ENCODE data around the gene AMDHD2. TPM values are rescaled to one million over a fixed set of nuclear protein-coding genes. Genes with fewer than 3 reads are reported as not detected.
"Not testable (repeated sequence)": the region's sequence is repeated elsewhere in the genome, so short reads cannot be mapped to it uniquely, and the experiment has no call there.

The AMDHD2 gene
- total RNA-seq, 1 experiment from 2014 or later = 16.1 TPM

- not testable (repeated sequence) for H3K27me3 ChIP-seq; H3K4me3 ChIP-seq; H3K27ac ChIP-seq; H3K9me3 ChIP-seq (replicated peaks); DNase-seq; H3K36me3 ChIP-seq; H3K4me1 ChIP-seq
Measured at GRCh38 chr16:2578905-2579304, 58.7 kb downstream of the AMDHD2 start.

GRCh38 chr16:2580143-2580542 lies 60.0 kb downstream of the AMDHD2 start:
- peak; percentile 13 to 30 for DNase-seq

DNA sequence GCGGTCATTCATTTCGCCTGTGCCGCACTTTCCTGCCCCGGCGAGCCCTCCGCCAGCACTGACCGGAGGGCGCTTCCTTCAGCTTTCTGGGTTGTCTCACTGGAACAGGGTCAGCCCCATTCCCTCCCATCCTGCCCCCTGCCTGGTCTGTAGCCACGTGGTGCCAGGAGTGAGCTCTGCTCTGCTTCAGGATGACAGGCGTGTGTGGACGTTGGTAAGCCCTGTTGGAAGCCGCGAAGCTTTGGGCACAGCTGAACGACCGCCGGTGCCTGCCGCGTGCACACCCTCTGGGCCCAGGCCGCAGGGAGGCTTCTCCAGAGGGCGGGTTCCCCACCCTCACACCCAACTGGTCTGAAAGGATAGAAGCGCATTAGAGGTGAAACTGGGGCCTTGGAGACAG lies 60.6 kb downstream of the AMDHD2 start:
- not testable (repeated sequence) for DNase-seq; H3K9me3 ChIP-seq (replicated peaks); H3K4me3 ChIP-seq

More at GRCh38 chr16:2580143-2580542, 60.0 kb downstream of the AMDHD2 start:
- not testable (repeated sequence) for H3K36me3 ChIP-seq; H3K27ac ChIP-seq; H3K4me3 ChIP-seq; H3K4me1 ChIP-seq; H3K27me3 ChIP-seq; H3K9me3 ChIP-seq (replicated peaks)

More for the DNA sequence above, 60.6 kb downstream of the AMDHD2 start:
- H3K27ac ChIP-seq, H3K4me1 ChIP-seq, H3K36me3 ChIP-seq, H3K27me3 ChIP-seq: not testable (repeated sequence)

Other genes starting within 250 kb of the AMDHD2 start
- gene ABCA3, start 179.6 kb upstream of the AMDHD2 start, total RNA-seq (2014; rRNA removed; shearing (Covaris generic)) = 0.10 TPM in 2 replicates
- gene CCNF, start 90.9 kb upstream of the AMDHD2 start, total RNA-seq (2014; rRNA removed; shearing (Covaris generic)) = 52.8 and 54.8 TPM in 2 replicates
- 26.0 and 30.9 TPM in 2 replicates for gene TEDC2, start 60.3 kb upstream of the AMDHD2 start, total RNA-seq (2014; rRNA removed; shearing (Covaris generic))
- 5.1 and 5.6 TPM in 2 replicates for gene NTN3, start 49.1 kb upstream of the AMDHD2 start, total RNA-seq (2014; rRNA removed; shearing (Covaris generic))
- gene TBC1D24, start 45.2 kb upstream of the AMDHD2 start, total RNA-seq (2014; rRNA removed; shearing (Covaris generic)) = 19.8 and 21.8 TPM in 2 replicates
- gene ATP6V0C, start 6.4 kb upstream of the AMDHD2 start, total RNA-seq (2014; rRNA removed; shearing (Covaris generic)) = 28.7 and 28.8 TPM in 2 replicates
- not detected in 2 replicates for gene CEMP1, start 11.0 kb downstream of the AMDHD2 start, total RNA-seq (2014; rRNA removed; shearing (Covaris generic))
- 27.9 and 28.0 TPM in 2 replicates for gene PDPK1, start 17.6 kb downstream of the AMDHD2 start, total RNA-seq (2014; rRNA removed; shearing (Covaris generic))
- 42.0 and 42.9 TPM in 2 replicates for gene KCTD5, start 162.2 kb downstream of the AMDHD2 start, total RNA-seq (2014; rRNA removed; shearing (Covaris generic))
- gene PRSS27, start 199.9 kb downstream of the AMDHD2 start, total RNA-seq (2014; rRNA removed; shearing (Covaris generic)) = 0.33 and 0.40 TPM in 2 replicates
- gene SRRM2, start 232.3 kb downstream of the AMDHD2 start, total RNA-seq (2014; rRNA removed; shearing (Covaris generic)) = 85.9 and 107 TPM in 2 replicates

All from SJCRH30 (cell line).